ENCODE data around the gene FERMT2. TPM values are rescaled to one million over a fixed set of nuclear protein-coding genes. Genes with fewer than 3 reads are reported as not detected.
A peak's percentile ranks its signal among the peaks of the same experiment; 100 is the strongest.

FERMT2 gene
- total and polyA plus RNA-seq, 2 experiments from 2014 or later = 108 to 148 TPM

GRCh38 chr14:52891800-52892199 lies 59.0 kb downstream of the FERMT2 start:
- peaks cover 6% of the 10 kb centered on the region; the same call in 2 of the 3 replicates for H3K4me1 Mint-ChIP-seq
- H3K4me3 ChIP-seq = no peak overlapping the region
- no peaks in the 10 kb centered on the region for H3F3A ChIP-seq (replicated peaks; ENCODE audit: low read depth)
- no peaks in the 10 kb centered on the region for H3K4me1 ChIP-seq (ENCODE audit: insufficient read depth)
- H3K4me3 Mint-ChIP-seq = no peak overlapping the region
- ATAC-seq (no peak), DNase-seq (ENCODE audit: low spot score) (no peak)
- no peaks in the 10 kb centered on the region for H3K27me3 ChIP-seq (ENCODE audit: insufficient read depth)
- no peaks in the 10 kb centered on the region for H3K9me3 Mint-ChIP-seq
- H3K79me2 ChIP-seq (replicated peaks; ENCODE audit: insufficient read depth) = peaks cover 35% of the 10 kb centered on the region
- no peak overlapping the region for H3K4me2 ChIP-seq
- H3K36me3 ChIP-seq (ENCODE audit: insufficient read depth) = no peaks in the 10 kb centered on the region; the same call in 1 of the 2 replicates
- H4K20me1 ChIP-seq (replicated peaks; ENCODE audit: insufficient read depth) = no peaks in the 10 kb centered on the region; the same call in 1 of the 2 replicates
- peak overlapping the region; percentile 35; the same call in 1 of the 2 replicates for H3K27ac ChIP-seq (ENCODE audit: low read depth)
- no peak overlapping the region for H2AFZ ChIP-seq
- H3K27ac Mint-ChIP-seq = 0 out of 2 replicates have a peak overlapping the region, but pooled peaks have one; percentile 74
- no peaks in the 10 kb centered on the region for H3K27me3 Mint-ChIP-seq (ENCODE audit: insufficient read depth, low read depth, poor library complexity)
- H3K36me3 Mint-ChIP-seq (ENCODE audit: low read depth) = peaks cover 29% of the 10 kb centered on the region
- H3K9me2 ChIP-seq (ENCODE audit: insufficient read depth) = no peaks in the 10 kb centered on the region
- TF ChIP-seq STAT1 (IDR thresholded peaks at IDR 0.05; ENCODE audit: unreplicated experiment) (no peak), EZH2phosphoT487 (IDR thresholded peaks at IDR 0.05; ENCODE audit: unreplicated experiment) (no peak), ZNF462 (CRISPR knock-in tag; IDR thresholded peaks at IDR 0.05) (no peak), CREB1 (CRISPR knock-in tag; IDR thresholded peaks at IDR 0.05; ENCODE audit: low read depth) (no peak), ZNF331 (CRISPR knock-in tag; IDR thresholded peaks at IDR 0.05; ENCODE audit: low read depth) (no peak), EZH2 (IDR thresholded peaks at IDR 0.05; ENCODE audit: low read depth, unreplicated experiment) (no peak), NANOG (IDR thresholded peaks at IDR 0.05; ENCODE audit: borderline replicate concordance) (no peak), POLR2AphosphoS5 (IDR thresholded peaks at IDR 0.05; ENCODE audit: low read depth) (no peak), ZNF114 (CRISPR knock-in tag; IDR thresholded peaks at IDR 0.05) (no peak), JUNB (IDR thresholded peaks at IDR 0.05; ENCODE audit: unreplicated experiment) (no peak), REST (IDR thresholded peaks at IDR 0.05; ENCODE audit: unreplicated experiment) (no peak)
- TF ChIP-seq, protein P1, sequence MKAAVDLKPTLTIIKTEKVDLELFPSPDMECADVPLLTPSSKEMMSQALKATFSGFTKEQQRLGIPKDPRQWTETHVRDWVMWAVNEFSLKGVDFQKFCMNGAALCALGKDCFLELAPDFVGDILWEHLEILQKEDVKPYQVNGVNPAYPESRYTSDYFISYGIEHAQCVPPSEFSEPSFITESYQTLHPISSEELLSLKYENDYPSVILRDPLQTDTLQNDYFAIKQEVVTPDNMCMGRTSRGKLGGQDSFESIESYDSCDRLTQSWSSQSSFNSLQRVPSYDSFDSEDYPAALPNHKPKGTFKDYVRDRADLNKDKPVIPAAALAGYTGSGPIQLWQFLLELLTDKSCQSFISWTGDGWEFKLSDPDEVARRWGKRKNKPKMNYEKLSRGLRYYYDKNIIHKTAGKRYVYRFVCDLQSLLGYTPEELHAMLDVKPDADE (IDR thresholded peaks at IDR 0.05) = no peak
- TF ChIP-seq, protein P2, sequence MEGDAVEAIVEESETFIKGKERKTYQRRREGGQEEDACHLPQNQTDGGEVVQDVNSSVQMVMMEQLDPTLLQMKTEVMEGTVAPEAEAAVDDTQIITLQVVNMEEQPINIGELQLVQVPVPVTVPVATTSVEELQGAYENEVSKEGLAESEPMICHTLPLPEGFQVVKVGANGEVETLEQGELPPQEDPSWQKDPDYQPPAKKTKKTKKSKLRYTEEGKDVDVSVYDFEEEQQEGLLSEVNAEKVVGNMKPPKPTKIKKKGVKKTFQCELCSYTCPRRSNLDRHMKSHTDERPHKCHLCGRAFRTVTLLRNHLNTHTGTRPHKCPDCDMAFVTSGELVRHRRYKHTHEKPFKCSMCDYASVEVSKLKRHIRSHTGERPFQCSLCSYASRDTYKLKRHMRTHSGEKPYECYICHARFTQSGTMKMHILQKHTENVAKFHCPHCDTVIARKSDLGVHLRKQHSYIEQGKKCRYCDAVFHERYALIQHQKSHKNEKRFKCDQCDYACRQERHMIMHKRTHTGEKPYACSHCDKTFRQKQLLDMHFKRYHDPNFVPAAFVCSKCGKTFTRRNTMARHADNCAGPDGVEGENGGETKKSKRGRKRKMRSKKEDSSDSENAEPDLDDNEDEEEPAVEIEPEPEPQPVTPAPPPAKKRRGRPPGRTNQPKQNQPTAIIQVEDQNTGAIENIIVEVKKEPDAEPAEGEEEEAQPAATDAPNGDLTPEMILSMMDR (conservative IDR thresholded peaks at IDR 0.05; ENCODE audit: low read depth in 2 of 2) = no peak

Measured in GM23338 (cell line).